NCI-H2029 treated with DMSO at 0.1 percent for 48 hours (cell line): ENCODE results near the gene TXNRD2.
"Not testable (repeated sequence)": the region's sequence is repeated elsewhere in the genome, so short reads cannot be mapped to it uniquely, and the experiment has no call there.

Source experiments
- DNase-seq: peaks from one replicate; lab custom pipeline; 2025; lab: John Stamatoyannopoulos, UW

The TXNRD2 gene

GRCh38 chr22:19923914-19924513, 17.6 kb downstream of the TXNRD2 start:
- DNase-seq = no peak

- DNase-seq = no peak
Observed at GRCh38 chr22:19921544-19922081, 20.0 kb downstream of the TXNRD2 start.

- DNase-seq = no peak
Observed at GRCh38 chr22:19919701-19920363, 21.8 kb downstream of the TXNRD2 start.

GRCh38 chr22:19918332-19919106, 23.1 kb downstream of the TXNRD2 start:
- no peak for DNase-seq

- no peak for DNase-seq
Observed at GRCh38 chr22:19917389-19918138, 24.1 kb downstream of the TXNRD2 start.

- no peak for DNase-seq
Observed at GRCh38 chr22:19916941-19917340, 24.7 kb downstream of the TXNRD2 start.

GRCh38 chr22:19916006-19916405, 25.6 kb downstream of the TXNRD2 start:
- DNase-seq = no peak

- no peak for DNase-seq
Observed at GRCh38 chr22:19915287-19915954, 26.2 kb downstream of the TXNRD2 start.

GRCh38 chr22:19914201-19914943, 27.2 kb downstream of the TXNRD2 start:
- DNase-seq = no peak

GRCh38 chr22:19913337-19913936, 28.2 kb downstream of the TXNRD2 start:
- no peak for DNase-seq

- no peak for DNase-seq
Observed at GRCh38 chr22:19912271-19912999, 29.2 kb downstream of the TXNRD2 start.

- no peak for DNase-seq
Observed at GRCh38 chr22:19911540-19912270, 29.9 kb downstream of the TXNRD2 start.

- DNase-seq = no peak
Observed at GRCh38 chr22:19910180-19910744, 31.4 kb downstream of the TXNRD2 start.

- DNase-seq = peak; percentile 50
Observed at GRCh38 chr22:19909350-19910179, 32.1 kb downstream of the TXNRD2 start.

GRCh38 chr22:19907902-19908301, 33.7 kb downstream of the TXNRD2 start:
- not testable (repeated sequence) for DNase-seq

GRCh38 chr22:19906864-19907263, 34.8 kb downstream of the TXNRD2 start:
- DNase-seq = not testable (repeated sequence)

- no peak for DNase-seq
Observed at GRCh38 chr22:19905347-19906276, 36.0 kb downstream of the TXNRD2 start.
